ENCODE measurements around the gene PNLIPRP2.

PNLIPRP2 gene

DNA sequence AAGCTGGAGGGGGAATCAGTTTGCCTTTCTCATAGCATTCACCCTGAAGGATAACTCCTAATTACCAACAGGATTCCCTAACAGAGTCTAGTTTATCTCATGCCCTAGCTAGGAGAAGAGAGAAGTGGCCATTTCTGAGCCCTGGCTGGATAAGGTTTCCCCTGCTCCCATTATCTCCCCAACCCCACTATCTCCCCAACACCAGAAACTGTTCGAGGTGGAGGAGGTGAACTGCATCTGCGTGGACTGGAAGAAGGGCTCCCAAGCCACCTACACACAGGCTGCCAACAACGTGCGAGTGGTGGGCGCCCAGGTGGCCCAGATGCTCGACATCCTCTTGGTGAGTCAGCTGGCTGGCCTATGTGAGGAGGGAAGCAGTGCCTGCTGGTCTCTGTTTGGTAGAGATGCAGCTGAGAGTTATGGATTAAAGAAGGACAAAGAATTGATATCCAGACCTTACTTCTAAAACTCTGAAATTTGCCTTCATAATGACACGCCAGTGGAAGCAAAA is 26.2 kb upstream of the PNLIPRP2 start:
- H3K27ac ChIP-seq (replicated peaks), result no peak overlapping the region
- no peaks in the 10 kb centered on the region for H3K27me3 ChIP-seq (ENCODE audit: insufficient read depth, poor library complexity, severe bottlenecking)
- TF ChIP-seq POLR2AphosphoS5 (IDR thresholded peaks at IDR 0.05; ENCODE audit: low read depth) (no peak), GABPA (IDR thresholded peaks at IDR 0.05; ENCODE audit: low read depth) (no peak)
- DNase-seq (ENCODE audit: low read depth in 1 of 2, low spot score in 1 of 2), result no peak
- no peak overlapping the region for H3K4me3 ChIP-seq (replicated peaks; ENCODE audit: insufficient read depth, low read length)

DNA sequence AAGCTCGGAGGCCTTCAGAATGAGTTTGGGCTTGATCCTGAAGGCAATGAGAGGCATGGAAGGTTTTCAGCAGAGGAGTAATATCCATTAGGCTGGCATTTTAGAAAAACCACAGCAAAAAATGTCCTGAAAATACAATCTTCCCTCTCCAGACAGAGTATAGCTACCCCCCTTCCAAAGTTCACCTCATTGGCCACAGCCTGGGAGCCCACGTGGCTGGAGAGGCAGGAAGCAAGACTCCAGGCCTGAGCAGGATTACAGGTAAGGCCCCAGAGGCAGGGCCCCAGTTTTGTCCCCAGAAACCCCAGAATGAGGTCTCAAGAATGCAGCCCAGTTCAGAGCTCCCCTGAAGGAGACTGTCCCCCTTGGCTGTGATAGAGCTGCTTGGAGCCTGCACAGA is 24.7 kb upstream of the PNLIPRP2 start:
- H3K4me3 ChIP-seq (replicated peaks; ENCODE audit: insufficient read depth, low read length), result no peak overlapping the region

DNA sequence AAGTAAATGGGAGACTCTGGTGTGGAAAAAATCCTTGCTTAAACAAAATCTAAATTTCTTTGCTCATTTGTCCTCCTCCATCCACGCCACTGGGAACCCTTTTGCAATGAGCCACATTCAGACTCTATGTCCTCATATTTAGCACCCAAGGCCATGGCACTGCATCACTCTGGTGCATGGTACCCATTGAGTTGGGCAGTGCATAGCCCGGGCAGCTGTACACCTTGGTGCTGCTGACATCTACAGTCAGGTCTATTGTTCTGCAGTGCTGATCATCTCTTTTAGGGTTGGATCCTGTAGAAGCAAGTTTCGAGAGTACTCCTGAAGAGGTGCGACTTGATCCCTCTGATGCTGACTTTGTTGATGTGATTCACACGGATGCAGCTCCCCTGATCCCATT is 23.2 kb upstream of the PNLIPRP2 start:
- TF ChIP-seq, protein P1, sequence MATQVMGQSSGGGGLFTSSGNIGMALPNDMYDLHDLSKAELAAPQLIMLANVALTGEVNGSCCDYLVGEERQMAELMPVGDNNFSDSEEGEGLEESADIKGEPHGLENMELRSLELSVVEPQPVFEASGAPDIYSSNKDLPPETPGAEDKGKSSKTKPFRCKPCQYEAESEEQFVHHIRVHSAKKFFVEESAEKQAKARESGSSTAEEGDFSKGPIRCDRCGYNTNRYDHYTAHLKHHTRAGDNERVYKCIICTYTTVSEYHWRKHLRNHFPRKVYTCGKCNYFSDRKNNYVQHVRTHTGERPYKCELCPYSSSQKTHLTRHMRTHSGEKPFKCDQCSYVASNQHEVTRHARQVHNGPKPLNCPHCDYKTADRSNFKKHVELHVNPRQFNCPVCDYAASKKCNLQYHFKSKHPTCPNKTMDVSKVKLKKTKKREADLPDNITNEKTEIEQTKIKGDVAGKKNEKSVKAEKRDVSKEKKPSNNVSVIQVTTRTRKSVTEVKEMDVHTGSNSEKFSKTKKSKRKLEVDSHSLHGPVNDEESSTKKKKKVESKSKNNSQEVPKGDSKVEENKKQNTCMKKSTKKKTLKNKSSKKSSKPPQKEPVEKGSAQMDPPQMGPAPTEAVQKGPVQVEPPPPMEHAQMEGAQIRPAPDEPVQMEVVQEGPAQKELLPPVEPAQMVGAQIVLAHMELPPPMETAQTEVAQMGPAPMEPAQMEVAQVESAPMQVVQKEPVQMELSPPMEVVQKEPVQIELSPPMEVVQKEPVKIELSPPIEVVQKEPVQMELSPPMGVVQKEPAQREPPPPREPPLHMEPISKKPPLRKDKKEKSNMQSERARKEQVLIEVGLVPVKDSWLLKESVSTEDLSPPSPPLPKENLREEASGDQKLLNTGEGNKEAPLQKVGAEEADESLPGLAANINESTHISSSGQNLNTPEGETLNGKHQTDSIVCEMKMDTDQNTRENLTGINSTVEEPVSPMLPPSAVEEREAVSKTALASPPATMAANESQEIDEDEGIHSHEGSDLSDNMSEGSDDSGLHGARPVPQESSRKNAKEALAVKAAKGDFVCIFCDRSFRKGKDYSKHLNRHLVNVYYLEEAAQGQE (IDR thresholded peaks at IDR 0.05; ENCODE audit: insufficient replicate concordance, low read depth), result no peak
- no peak for TF ChIP-seq GABPA (IDR thresholded peaks at IDR 0.05; ENCODE audit: low read depth)
- TF ChIP-seq, protein P2, sequence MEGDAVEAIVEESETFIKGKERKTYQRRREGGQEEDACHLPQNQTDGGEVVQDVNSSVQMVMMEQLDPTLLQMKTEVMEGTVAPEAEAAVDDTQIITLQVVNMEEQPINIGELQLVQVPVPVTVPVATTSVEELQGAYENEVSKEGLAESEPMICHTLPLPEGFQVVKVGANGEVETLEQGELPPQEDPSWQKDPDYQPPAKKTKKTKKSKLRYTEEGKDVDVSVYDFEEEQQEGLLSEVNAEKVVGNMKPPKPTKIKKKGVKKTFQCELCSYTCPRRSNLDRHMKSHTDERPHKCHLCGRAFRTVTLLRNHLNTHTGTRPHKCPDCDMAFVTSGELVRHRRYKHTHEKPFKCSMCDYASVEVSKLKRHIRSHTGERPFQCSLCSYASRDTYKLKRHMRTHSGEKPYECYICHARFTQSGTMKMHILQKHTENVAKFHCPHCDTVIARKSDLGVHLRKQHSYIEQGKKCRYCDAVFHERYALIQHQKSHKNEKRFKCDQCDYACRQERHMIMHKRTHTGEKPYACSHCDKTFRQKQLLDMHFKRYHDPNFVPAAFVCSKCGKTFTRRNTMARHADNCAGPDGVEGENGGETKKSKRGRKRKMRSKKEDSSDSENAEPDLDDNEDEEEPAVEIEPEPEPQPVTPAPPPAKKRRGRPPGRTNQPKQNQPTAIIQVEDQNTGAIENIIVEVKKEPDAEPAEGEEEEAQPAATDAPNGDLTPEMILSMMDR (IDR thresholded peaks at IDR 0.05; ENCODE audit: insufficient read depth, low read length), result no peak
- no peak for TF ChIP-seq POLR2AphosphoS5 (IDR thresholded peaks at IDR 0.05; ENCODE audit: low read depth)
- Histone ChIP-seq H3K27me3 (ENCODE audit: insufficient read depth, poor library complexity, severe bottlenecking) (no peaks in the 10 kb centered on the region), H3K27ac (replicated peaks) (no peak overlapping the region), H3K4me3 (replicated peaks; ENCODE audit: insufficient read depth, low read length) (no peak overlapping the region)
- no peak for DNase-seq (ENCODE audit: low read depth in 1 of 2, low spot score in 1 of 2)

More for the DNA sequence above, 24.7 kb upstream of the PNLIPRP2 start:
- Histone ChIP-seq H3K27me3 (ENCODE audit: insufficient read depth, poor library complexity, severe bottlenecking) (no peaks in the 10 kb centered on the region), H3K27ac (replicated peaks) (no peak overlapping the region)
- TF ChIP-seq SPI1 (IDR thresholded peaks at IDR 0.05; ENCODE audit: borderline replicate concordance, low read depth) (no peak), GABPA (IDR thresholded peaks at IDR 0.05; ENCODE audit: low read depth) (no peak)
- TF ChIP-seq, protein P1 (IDR thresholded peaks at IDR 0.05; ENCODE audit: insufficient replicate concordance, low read depth), result no peak
- DNase-seq (ENCODE audit: low read depth in 1 of 2, low spot score in 1 of 2), result no peak

DNA sequence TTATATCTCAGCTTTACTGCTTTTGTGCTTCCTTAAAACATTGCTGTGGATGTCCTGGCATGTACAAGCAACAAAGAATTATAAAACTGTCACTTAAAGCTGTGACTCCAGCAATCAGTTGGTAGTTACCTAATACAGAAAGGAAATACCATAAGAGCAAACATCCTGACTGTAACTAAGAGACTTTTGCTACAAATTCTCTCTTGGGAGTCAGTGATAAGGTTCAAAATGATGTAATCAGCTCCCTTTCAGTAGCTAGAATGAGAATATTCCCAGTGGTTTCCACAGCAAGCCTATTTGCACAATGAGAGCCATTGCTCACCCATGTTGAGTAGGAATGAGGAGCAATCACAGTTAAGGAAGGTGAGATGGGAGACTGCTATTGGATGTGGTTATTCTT is 22.4 kb upstream of the PNLIPRP2 start:
- DNase-seq (ENCODE audit: low read depth in 1 of 2, low spot score in 1 of 2), result no peak
- no peak overlapping the region for H3K4me3 ChIP-seq (replicated peaks; ENCODE audit: insufficient read depth, low read length)
- H3K27ac ChIP-seq (replicated peaks), result no peak overlapping the region
- H3K27me3 ChIP-seq (ENCODE audit: insufficient read depth, poor library complexity, severe bottlenecking), result no peaks in the 10 kb centered on the region
- TF ChIP-seq GABPA (IDR thresholded peaks at IDR 0.05; ENCODE audit: low read depth) (no peak), SPI1 (IDR thresholded peaks at IDR 0.05; ENCODE audit: borderline replicate concordance, low read depth) (no peak)
- TF ChIP-seq, protein P2 (IDR thresholded peaks at IDR 0.05; ENCODE audit: insufficient read depth, low read length), result no peak

DNA sequence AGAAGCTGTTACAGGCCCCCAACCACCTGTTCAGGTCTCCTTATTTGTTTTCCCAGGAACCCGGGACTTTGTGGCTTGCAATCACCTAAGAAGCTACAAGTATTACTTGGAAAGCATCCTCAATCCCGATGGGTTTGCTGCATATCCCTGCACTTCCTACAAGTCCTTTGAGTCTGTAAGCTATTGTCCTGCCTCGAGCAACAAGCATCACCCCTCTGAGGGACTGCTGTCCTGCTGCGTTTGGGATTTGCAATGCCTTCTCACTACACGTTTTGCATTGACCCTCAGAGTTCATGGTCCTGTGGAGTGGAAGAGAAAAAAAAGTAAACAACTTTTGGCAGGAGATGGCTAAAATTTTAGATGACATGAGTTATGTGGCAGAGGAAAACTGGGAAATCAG is 20.8 kb upstream of the PNLIPRP2 start:
- no peak overlapping the region for H3K4me3 ChIP-seq (replicated peaks; ENCODE audit: insufficient read depth, low read length)
- H3K27ac ChIP-seq (replicated peaks), result no peak overlapping the region
- no peak for DNase-seq (ENCODE audit: low read depth in 1 of 2, low spot score in 1 of 2)
- TF ChIP-seq POLR2AphosphoS5 (IDR thresholded peaks at IDR 0.05; ENCODE audit: low read depth) (no peak), SPI1 (IDR thresholded peaks at IDR 0.05; ENCODE audit: borderline replicate concordance, low read depth) (no peak), GABPA (IDR thresholded peaks at IDR 0.05; ENCODE audit: low read depth) (no peak)
- TF ChIP-seq, protein P1 (IDR thresholded peaks at IDR 0.05; ENCODE audit: insufficient replicate concordance, low read depth), result no peak
- TF ChIP-seq, protein P2 (IDR thresholded peaks at IDR 0.05; ENCODE audit: insufficient read depth, low read length), result no peak
- H3K27me3 ChIP-seq (ENCODE audit: insufficient read depth, poor library complexity, severe bottlenecking), result no peaks in the 10 kb centered on the region

All from HL-60 (cell line).